ENCODE results near the gene PRR19.

The PRR19 gene

DNA sequence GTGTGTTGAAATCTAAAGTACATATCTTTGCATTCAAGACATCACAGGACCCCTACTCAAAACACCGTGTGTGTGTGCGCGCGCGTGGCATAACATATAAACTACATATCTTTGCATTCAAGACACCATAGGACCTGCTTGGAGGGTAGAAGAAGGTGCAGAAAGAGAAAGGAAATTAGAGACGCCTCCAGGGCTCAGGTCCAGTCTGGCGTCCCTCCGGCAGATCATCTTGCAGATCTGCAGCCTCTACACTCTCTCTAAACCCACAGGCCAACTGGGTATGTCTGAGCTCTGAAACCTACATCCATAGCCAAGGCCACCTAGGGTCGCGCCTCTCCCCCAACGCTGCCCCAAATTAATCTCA lies 1.2 kb downstream of the PRR19 start:
- no peak for DNase-seq

- DNase-seq, result no peak
Observed at GRCh38 chr19:42303876-42304275, 1.9 kb downstream of the PRR19 start.

DNA sequence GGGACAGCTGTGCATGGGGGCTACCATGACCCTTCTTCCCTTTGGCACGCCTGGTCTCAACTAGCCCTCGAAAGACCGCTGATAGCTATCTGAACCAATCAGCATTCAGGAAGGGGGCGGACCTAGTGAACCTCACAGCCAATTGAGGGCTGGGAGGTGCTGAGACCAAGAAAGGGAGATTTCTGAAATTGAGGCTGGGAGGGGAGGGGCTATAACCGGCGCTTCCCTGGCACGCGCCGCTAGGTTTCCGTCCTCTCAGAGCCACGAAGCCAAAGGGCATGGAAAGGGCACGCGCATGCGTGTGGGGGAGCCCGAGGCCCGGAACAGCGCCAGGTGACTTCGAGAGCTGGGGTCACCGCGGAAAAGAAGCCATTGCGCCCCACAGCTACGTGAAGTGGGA lies 4.7 kb downstream of the PRR19 start:
- no peak for DNase-seq

GRCh38 chr19:42309686-42310085 lies 7.8 kb downstream of the PRR19 start:
- no peak for DNase-seq

DNA sequence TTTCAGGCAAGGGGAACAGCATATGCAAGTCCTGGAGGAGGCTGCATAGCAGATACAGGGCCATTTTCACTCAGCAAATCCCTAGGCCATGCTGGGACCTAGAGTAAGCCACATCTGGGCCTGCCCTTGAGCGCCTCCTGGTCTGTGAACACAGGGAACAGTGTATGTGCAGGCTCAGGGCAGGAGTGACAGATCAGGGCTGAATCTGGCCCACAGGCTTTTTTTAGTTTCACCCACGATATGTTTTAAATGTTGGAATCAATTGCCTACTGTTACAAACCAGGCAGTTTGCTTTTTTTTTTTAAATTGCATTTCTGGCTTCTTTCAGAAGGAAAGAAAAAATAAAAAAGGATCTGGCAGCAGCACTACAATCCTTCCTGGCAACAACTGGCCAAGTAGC lies 9.7 kb downstream of the PRR19 start:
- no peak for DNase-seq

- DNase-seq, result no peak
Observed at GRCh38 chr19:42312370-42312769, 10.4 kb downstream of the PRR19 start.

GRCh38 chr19:42313096-42313839 lies 11.3 kb downstream of the PRR19 start, which contains the start of gene TMEM145:
TMEM145 (plus strand) TSS chr19:42313309; CDS start chr19:42313377, 68 bp downstream.
- DNase-seq, result no peak

DNA sequence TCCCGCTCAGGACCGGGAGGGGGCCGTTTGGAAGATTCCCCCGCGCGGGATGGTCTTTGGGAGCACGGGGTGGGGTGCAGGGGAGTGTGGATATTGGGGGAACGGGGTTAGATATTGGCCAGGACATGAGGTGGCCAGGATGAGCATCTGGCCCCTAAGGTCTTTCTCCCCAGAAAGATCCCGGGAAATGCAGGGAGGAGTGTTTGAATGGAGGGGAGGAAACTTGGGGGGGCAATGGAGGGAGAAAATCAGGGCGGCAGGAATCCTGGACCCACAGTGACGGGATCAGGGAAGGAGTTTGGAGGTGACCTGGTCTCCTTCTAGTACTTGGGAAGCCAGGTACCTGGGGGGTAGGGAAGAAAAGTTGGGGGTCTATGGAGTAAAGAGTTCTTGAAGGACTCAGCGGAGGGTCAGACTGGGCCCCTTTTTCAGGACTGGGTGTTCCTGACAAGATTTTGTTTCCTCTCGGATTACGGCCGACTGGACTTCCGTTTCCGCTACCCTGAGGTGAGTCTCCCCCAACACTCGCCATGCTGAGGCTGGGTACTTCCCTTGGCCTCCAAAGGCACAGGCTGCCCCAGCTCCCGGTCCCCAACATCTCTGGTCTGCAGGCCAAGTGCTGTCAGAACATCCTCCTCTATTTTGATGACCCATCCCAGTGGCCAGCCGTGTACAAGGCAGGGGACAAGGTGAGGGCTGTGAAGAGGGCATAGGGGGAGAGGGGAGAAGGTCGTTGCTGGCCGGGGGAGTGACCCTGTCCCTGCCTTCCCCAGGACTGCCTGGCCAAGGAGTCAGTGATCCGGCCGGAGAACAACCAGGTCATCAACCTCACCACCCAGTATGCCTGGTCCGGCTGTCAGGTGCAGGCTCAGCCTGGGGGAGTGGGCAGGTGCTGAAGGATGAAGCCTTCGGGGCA lies 12.2 kb downstream of the PRR19 start:
- no peak for DNase-seq

DNA sequence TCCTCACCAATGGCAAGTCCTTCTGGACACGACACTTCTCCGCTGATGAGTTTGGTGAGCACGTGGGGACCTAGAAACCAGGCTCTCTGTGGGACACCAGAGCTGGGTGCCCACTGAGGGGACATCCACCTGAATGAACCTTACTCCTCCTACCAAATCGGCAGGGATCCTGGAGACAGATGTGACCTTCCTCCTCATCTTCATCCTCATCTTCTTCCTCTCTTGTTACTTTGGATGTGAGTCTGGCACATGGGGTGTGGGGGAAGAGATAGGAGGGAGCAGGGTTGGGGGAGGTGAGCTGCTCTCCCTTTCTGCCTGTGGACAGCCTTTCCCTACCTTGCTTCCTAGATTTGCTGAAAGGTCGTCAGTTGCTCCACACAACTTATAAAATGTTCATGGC lies 13.1 kb downstream of the PRR19 start:
- DNase-seq, result no peak

DNA sequence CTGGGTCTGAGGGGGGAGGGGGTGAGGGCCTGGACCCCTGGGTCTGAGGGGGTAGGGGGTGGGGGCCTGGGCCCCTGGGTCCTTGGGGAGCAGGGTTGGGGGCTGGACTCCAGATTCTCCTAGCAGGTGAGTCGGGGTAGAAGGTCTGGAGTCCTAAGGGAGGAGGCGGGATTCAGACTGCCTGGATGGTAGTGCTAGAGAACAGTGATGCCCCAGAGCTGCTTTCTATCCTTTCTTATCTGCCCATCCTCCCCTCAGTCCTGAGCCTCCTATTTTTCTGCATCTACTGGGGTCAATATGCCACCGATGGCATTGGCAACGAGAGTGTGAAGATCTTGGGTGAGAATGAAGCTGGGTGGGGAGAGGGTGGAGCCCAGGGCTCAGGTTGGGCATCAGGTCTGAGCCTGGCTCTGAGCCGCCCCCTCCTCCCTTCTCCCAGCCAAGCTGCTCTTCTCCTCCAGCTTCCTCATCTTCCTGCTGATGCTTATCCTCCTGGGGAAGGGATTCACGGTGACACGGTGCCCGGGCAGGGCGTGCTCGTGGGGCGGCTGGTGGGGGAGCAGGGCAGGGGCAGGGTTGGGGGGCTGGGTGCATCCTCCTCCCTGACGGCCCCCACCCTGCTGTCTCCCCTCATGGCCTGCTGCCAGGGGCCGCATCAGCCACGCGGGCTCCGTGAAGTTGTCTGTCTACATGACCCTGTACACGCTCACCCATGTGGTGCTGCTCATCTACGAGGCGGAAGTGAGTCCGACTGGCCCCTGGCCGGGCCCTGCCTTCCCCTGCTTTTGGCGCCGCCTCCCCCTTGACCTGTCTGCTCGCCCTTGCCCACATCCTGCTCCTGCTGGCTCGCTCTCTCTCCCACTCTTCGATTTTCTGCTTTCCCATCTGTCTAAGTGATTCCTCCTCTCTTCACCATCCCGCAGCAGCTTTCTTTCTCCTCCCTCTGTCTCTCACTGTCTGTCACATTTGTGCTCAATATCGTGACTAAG lies 14.6 kb downstream of the PRR19 start:
- DNase-seq, result no peak

DNA sequence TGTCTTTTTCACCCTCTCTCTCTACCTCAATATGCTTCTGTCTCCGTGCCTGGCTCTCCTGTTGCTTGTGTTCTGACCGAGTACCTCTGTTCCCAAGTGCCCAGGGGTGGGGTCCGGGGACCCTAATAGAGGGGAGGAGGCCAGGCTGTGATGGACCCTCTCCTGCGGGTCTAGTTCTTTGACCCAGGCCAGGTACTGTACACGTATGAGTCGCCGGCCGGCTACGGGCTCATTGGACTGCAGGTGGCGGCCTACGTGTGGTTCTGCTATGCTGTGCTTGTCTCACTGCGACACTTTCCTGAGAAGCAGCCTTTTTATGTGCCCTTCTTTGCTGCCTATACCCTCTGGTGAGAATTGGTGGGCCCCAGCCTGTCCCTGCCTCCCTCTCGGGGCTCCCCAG lies 15.6 kb downstream of the PRR19 start:
- no peak for DNase-seq

- no peak for DNase-seq
Observed at GRCh38 chr19:42322305-42322704, 20.4 kb downstream of the PRR19 start.

DNA sequence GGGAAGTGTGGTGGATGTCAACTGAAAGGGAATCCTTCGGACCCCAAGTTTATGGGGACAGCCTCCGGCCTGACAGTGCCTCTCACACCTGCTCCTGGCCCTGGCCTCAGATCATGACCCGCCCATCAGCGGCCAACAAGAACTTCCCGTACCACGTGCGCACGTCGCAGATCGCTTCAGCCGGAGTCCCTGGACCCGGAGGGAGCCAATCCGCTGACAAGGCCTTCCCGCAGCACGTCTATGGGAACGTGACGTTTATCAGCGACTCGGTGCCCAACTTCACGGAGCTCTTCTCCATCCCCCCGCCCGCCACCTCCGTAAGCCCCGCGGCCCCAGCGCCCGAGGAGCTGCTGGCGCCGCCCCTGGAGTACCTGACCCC lies 21.5 kb downstream of the PRR19 start:
- DNase-seq, result no peak

GRCh38 chr19:42323852-42324654 lies 22.1 kb downstream of the PRR19 start:
- DNase-seq, result no peak

GRCh38 chr19:42324655-42325307 lies 22.8 kb downstream of the PRR19 start:
- DNase-seq, result no peak

DNA sequence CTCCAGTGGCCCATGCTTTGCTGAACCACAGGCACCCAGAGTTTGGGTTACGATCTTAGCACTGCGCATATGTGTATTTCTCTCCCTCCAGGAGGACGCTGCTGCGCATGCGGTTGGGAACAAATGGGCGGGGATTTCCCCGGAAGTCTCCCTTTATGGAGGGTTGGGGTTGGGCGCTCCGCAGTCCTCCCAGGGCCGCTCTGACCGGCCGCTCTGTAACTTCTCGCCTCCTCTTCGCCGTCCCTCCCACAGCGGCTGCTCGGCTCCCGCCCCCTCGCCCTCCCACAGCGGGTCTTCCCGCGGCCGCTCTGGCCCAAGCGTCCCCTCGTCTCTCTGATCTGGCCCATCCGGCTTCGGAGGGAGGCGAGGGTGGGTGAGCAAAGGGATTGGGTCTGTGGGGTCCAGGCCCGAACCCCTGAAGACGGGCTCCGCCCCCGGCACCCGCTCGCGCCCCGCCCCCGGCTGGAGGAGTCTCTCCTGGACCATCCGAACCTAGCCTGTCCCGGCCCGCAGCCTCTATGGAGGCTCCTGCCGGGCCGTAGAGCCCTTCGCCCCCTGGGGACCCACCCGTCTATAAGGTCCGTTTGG lies 23.5 kb downstream of the PRR19 start, which contains the start of gene MEGF8:
Gene MEGF8 (plus strand): TSS at position 328 of the 588 bp plus-strand sequence. CDS start 609 bp downstream, outside the sequence.
- DNase-seq, result peak; percentile 98

- DNase-seq, result no peak
Observed at GRCh38 chr19:42325896-42326771, 24.2 kb downstream of the PRR19 start.

DNA sequence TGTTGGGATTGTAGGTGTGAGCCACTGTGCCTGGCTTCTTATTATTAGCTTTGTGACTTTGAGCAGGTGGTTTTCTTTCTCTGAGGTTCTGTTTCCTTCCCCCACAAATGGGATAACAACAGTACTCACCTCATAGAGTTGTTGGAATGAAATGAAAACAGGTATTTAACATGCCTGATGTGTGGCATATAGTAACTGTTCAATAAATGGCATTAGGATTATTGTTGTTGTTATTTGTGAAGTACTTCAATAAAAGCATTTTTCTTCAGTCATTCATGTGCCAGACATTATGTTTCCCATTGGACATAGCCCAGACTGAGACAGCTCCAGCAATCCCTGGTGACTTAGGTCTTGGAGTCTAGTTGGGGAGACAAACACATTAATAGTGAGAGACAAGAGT lies 25.0 kb downstream of the PRR19 start:
- no peak for DNase-seq

DNA sequence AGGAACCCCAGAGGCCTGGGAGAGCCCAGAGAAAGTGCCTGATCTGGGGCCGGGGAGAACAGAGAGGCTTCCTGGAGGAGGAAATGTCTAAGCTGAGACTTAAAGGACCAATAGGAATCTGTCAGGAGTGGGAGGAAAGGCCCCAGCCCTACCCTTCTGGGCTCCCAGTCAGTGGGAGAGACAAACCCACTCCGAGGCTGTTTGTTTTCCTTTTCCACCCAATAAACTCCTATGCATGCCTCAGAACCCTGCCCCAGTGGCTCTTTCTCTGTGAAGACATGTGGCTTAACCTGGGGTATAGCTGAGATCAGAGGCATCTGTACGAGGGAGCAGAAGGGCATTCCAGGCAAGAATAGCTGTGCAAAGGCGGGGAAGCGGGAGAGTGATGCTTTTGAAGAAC lies 25.4 kb downstream of the PRR19 start:
- DNase-seq, result no peak

DNA sequence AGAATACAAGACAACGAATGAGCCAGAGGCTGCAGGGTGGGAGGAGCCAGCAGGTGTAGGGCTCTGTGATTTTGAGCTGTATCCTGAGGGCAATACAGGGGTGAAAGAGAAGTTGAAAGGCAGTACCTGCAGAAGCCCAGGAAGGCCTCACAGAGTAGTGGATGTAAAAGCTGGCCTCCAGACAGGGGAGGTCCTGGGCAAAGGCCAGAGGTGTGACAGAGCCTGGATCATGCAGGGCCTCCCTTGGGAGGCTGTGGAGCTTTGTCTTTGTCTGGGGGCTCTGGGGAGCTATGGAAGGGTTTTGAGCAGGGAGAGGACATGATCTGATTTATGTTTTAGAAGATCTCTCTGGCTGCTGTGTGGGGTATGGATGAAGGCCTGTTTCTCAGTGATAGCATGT lies 26.2 kb downstream of the PRR19 start:
- no peak for DNase-seq

Measured in NCI-H1436 treated with DMSO at 0.1 percent for 48 hours (cell line).